ENCODE results near the gene CALCB. TPM values are rescaled to one million over a fixed set of nuclear protein-coding genes. Genes with fewer than 3 reads are reported as not detected.
"Not testable (repeated sequence)": the region's sequence is repeated elsewhere in the genome, so short reads cannot be mapped to it uniquely, and the experiment has no call there.

CALCB gene
- total and polyA plus RNA-seq, 7 donors: 0.28 to 6.1 (median 0.95) TPM; not detected in 2

DNA sequence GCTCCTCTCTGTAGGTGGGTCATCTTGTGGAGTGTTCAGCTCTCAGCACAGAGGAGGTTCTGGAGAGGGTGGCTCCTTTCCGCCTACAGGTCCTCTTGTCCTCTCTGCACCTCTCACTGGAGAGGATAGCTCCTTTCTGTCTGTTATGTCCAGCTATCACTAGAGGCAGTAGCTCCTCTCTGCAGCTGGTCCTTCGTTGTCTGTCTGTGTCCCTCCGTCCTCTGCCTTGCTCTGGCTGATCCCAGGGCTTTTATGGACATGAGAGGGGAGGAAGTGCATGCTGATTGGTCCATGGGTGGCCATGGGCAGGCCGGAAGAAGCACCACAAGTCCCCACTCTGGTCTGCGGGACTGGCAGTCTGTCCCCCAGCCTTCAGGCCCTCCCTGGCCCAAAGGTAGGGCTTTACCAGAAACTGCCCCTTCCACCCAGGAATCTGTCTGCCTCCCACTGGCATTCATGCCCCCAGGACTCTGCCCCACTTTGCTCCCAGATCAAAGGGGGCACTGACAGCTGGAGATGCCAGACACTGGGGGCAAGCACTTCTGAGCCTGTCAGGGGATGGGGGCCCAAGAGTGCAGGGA, 38.6 kb upstream of the CALCB start:
- Histone ChIP-seq H3K4me3 (no peak overlapping the region), H3K27me3 (peaks cover 0 to 4% (median 0%) of the 10 kb centered on the region in 3 donors), H3K9me3 (no peaks in the 10 kb centered on the region), H3K27ac (no peak overlapping the region), H3K36me3 (no peaks in the 10 kb centered on the region), H3K4me1 (no peaks in the 10 kb centered on the region)
- no peak for TF ChIP-seq POLR2AphosphoS5 (IDR thresholded peaks at IDR 0.05)
- intact Hi-C loops (cut with DNase I): no loop called here
- WGBS, 2 donors: 61 to 86% methylated on average over 5 of the region's 5 CpGs
- DNase-seq: no peak

- Histone ChIP-seq H3K4me1 (no peaks in the 10 kb centered on the region), H3K27me3 (peaks cover 0 to 4% (median 0%) of the 10 kb centered on the region in 3 donors), H3K27ac (no peak overlapping the region), H3K4me3 (no peak overlapping the region), H3K9me3 (no peaks in the 10 kb centered on the region), H3K36me3 (no peaks in the 10 kb centered on the region)
- TF ChIP-seq POLR2A (IDR thresholded peaks at IDR 0.05): no peak
- no peak for TF ChIP-seq POLR2AphosphoS5 (IDR thresholded peaks at IDR 0.05)
- no peak for TF ChIP-seq CTCF (IDR thresholded peaks at IDR 0.05)
- TF ChIP-seq EP300 (IDR thresholded peaks at IDR 0.05): no peak
- no peak for DNase-seq
- intact Hi-C loops (cut with DNase I): no loop called here
- WGBS, 2 donors: 14 to 38% methylated on average over 12 of the region's 12 CpGs
Measured at GRCh38 chr11:15035283-15035682, 38.1 kb upstream of the CALCB start.

GRCh38 chr11:15038963-15039362, 34.4 kb upstream of the CALCB start:
- TF ChIP-seq POLR2A (IDR thresholded peaks at IDR 0.05) (no peak), CTCF (IDR thresholded peaks at IDR 0.05) (no peak), EP300 (IDR thresholded peaks at IDR 0.05) (no peak), POLR2AphosphoS5 (IDR thresholded peaks at IDR 0.05) (no peak)
- DNase-seq: no peak
- 92 to 96% methylated on average over 2 of the region's 2 CpGs for WGBS, 2 donors
- no peaks in the 10 kb centered on the region for H3K36me3 ChIP-seq
- intact Hi-C loops (cut with DNase I): no loop called here
- peaks cover 0 to 4% (median 0%) of the 10 kb centered on the region in 3 donors for H3K27me3 ChIP-seq
- no peaks in the 10 kb centered on the region for H3K9me3 ChIP-seq
- H3K4me3 ChIP-seq: no peak overlapping the region
- H3K27ac ChIP-seq: no peak overlapping the region
- no peaks in the 10 kb centered on the region for H3K4me1 ChIP-seq

DNA sequence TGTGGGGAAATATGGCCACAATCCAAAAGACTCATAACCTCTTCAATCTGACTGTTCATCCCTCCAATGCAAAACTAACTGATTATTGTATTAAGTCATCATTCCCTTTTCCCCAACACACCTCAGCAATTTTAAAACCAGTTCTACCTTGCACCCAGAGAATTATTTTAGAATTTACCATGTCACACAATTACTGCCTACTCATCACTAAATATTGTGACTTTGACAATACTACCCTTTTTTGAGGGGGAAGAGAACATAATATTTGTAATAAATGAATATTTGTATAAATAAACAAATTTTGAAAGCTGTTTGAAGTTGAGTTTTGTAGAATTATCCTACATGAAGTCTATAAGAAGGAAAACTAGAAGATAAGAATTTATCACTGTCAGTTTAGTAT, 28.2 kb upstream of the CALCB start:
- intact Hi-C loops (cut with DNase I): no loop called here
- TF ChIP-seq POLR2AphosphoS5 (IDR thresholded peaks at IDR 0.05) (no peak), POLR2A (IDR thresholded peaks at IDR 0.05) (no peak), CTCF (IDR thresholded peaks at IDR 0.05) (no peak), EP300 (IDR thresholded peaks at IDR 0.05) (no peak)
- H3K9me3 ChIP-seq: no peaks in the 10 kb centered on the region

DNA sequence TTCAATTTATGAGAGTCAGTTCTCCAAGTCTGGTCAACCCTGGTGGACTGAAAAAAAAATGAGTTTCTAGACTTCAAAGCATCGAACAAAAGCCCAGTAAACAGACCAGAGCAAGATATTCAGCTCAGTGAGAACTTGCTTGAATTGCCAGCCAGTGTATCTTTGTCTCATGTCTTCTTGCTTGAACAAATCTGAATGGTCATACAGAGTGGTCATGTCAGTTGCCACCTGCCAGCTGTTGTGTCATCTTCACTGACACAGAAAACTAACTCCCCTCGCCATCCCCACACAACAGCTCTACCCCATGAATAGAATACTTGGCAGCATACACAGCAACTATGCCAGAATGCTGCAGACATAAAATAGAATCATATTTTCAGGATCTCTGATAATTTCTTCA, 27.5 kb upstream of the CALCB start:
- no peaks in the 10 kb centered on the region for H3K9me3 ChIP-seq
- DNase-seq: no peak
- no peaks in the 10 kb centered on the region for H3K36me3 ChIP-seq
- 81 to 82% methylated on average over 2 of the region's 2 CpGs for WGBS, 2 donors
- no peak overlapping the region for H3K4me3 ChIP-seq
- H3K27ac ChIP-seq: no peak overlapping the region
- TF ChIP-seq POLR2AphosphoS5 (IDR thresholded peaks at IDR 0.05) (no peak), EP300 (IDR thresholded peaks at IDR 0.05) (no peak), POLR2A (IDR thresholded peaks at IDR 0.05) (no peak), CTCF (IDR thresholded peaks at IDR 0.05) (no peak)
- intact Hi-C loops (cut with DNase I): no loop called here
- no peaks in the 10 kb centered on the region for H3K4me1 ChIP-seq
- no peaks in the 10 kb centered on the region for H3K27me3 ChIP-seq

More for the DNA sequence above, 28.2 kb upstream of the CALCB start:
- Histone ChIP-seq H3K36me3 (no peaks in the 10 kb centered on the region), H3K4me1 (no peaks in the 10 kb centered on the region), H3K4me3 (no peak overlapping the region), H3K27me3 (no peaks in the 10 kb centered on the region), H3K27ac (no peak overlapping the region)
- no peak for DNase-seq

DNA sequence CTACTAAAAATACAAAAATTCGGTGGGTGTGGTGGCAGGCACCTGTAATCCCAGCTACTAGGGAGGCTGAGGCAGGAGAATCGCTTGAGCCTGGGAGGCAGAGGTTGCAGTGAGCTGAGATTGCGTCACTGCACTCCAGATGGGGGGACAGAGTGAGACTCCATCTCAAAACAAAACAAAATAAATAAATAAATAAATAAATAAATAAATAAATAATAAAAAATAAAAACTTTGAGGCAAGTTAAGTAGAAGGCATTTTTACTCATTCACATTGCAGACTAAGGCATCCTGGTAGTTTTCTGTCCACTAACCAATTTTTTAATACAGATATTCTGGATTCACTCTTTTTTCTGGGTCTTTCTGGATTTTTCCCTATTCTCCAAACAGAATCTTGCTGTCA, 26.7 kb upstream of the CALCB start:
- WGBS, 2 donors: 90 to 92% methylated on average over 3 of the region's 3 CpGs
- H3K9me3 ChIP-seq; DNase-seq; H3K27me3 ChIP-seq; H3K27ac ChIP-seq; intact Hi-C loops (cut with DNase I); H3K4me3 ChIP-seq; H3K4me1 ChIP-seq; H3K36me3 ChIP-seq: not testable (repeated sequence)
